GM19452 (cell line): ENCODE data around the gene G6PC1.
"Not testable (repeated sequence)": the region's sequence is repeated elsewhere in the genome, so short reads cannot be mapped to it uniquely, and the experiment has no call there.

Experiments used
- ATAC-seq: cut with Tn5 transposase; IDR thresholded peaks from one replicate; pipeline ENCODE4 v1.9.1; 2021; ENCODE audit not compliant: unreplicated experiment

Gene G6PC1

DNA sequence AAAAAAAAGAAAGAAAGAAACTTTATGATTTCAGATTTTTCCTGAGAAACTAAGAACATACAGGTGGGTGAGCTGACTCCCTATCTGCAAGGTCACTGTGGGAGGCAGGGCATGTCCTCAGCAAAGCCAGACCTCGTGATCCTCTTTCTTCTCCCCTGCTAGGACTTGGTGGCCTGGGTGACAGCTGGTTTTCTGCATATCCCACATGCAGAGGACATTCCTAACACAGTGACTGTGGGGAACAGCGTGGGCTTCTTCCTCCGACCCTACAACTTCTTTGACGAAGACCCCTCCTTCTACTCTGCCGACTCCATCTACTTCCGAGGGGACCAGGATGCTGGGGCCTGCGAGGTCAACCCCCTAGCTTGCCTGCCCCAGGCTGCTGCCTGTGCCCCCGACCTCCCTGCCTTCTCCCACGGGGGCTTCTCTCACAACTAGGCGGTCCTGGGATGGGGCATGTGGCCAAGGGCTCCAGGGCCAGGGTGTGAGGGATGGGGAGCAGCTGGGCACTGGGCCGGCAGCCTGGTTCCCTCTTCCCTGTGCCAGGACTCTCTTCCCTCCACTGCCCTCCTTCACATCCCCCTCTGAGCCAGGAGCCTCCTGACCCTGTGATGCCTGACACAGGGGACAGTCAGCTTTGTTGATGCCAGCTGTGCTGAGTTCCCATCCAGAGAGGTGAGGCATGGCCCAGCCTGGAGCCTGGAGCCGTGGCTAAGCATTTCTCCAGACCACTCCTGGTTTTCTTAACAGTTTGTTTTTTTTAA, 26.5 kb upstream of the G6PC1 start:
- ATAC-seq, result not testable (repeated sequence)

DNA sequence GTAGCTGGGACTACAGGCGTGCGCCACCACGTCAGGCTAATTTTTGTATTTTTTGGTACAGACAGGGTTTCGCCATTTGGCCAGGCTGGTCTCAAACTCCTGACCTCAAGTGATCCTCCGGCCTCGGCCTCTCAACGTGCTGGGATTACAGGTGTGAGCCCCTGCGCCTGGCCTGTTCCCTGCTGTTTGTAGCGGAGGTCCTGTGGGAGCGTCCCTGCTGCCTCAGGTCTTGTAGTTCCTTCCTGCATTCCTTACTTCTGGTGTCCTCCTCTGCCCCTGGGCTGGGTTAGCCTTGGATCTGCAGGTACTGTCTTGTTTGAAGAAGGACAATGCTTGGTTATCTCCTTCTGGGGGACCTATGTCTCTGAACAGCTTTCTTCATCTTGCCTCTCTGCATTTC, 23.6 kb upstream of the G6PC1 start:
- no peak for ATAC-seq

DNA sequence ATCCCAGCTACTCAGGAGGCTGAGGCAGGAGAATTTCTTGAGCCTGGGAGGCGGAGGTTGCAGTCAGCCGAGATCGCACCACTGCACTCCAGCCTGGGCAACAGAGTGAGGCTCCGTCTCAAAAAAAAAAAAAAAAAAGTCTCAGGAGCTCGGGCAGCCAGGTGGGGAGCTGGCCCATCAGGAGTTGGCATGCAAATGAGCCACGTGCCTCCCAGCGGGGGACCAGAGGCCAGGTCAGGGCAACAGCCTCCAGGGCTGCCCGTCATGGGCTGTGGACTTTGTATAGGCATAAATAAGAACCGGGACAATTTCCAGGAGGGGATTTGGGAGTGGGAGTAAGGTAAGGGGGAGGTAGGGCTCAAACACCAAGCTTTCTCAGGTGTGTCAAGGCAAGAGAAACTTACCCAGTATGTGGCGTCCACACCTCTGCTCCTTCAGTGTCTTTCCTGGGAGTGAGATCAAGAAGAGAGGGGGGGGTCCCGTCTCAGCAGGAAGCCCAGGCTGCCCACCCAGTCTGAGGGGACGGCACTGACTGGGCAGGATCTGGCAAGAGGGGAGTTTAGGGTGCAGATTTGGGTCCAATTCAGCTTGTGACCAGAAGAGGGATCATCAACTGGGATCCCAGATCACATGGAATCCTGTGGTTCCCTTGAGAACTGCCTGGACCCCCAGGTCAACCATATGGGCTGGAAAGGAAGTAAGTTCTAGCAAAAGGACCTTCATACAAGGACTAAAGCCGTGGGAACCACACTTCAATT, 22.3 kb upstream of the G6PC1 start:
- ATAC-seq, result no peak

DNA sequence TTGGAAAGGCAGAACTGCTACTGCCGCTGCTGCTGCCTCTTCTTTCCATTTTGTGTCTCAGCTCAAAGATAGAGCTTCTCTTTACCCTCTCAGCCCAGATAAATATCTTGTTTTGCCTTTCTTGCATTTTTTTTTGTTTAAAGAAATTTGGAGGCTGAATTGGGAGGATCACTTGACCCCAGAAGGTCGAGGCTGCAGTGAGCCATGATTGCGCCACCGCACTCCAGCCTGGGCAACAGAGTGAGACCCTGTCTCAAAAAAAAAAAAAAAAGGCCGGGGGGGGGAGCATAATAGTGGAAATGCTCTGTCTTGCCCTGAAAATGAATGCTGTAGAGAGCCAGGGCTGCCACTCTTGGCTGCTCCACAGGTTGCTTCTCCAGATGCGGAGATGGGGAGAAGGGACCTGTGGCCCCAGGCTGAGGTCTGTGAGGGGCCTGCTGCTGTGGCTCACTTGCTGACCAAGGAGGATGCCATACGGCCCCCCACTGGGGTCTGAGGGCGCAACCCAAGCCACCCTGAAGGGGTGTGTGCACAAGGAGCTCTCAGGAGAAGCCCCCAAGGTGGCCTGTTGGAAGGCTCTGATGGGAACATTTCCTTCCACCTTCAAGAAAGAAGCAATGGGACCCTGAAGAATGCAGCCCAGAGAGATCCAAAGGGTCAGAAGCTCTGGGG, 21.5 kb upstream of the G6PC1 start:
- ATAC-seq, result no peak

DNA sequence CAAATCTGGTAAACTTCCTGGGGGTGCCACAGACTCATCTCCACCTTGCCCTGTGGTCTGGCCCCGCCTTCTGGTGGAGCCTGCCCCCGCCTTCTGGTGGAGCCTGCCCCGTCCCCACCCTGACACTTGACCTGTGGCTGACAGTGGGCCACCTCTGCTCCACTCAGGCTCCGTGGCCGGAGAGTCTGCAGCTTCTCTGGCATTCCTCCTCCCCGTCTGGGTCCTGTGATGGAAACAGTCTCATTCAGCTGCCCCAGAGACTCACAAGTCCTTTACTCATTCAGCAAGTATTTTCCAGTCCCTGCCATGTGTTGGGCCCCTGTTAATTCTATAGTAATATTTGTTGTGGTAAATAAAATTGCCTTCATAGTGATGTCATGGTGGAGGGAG, 21.0 kb upstream of the G6PC1 start:
- no peak for ATAC-seq

DNA sequence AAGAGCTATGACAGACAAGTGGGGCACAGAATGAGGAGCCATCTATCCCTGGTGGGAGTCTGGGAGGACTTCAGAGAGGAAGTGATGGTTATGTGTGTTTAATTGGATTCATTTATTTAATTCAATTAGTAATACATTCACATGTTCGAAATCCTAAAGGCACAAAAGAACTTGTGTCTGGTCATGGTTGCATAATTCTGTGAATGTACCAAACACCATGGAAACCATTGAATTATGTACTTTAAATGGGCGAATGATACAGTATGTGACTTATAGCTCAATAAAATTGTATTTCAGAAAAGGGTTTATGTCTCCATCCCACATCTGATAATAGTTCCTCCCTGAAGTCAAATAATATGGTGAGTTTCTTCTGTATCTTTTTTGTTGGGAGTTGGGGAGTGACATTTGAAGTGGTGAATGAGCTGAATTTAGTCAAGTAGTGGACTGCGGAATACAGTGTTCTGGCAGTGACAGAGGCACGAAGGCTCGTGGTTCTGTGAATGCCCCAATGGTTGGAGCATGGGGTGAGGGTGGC, 19.8 kb upstream of the G6PC1 start:
- no peak for ATAC-seq

DNA sequence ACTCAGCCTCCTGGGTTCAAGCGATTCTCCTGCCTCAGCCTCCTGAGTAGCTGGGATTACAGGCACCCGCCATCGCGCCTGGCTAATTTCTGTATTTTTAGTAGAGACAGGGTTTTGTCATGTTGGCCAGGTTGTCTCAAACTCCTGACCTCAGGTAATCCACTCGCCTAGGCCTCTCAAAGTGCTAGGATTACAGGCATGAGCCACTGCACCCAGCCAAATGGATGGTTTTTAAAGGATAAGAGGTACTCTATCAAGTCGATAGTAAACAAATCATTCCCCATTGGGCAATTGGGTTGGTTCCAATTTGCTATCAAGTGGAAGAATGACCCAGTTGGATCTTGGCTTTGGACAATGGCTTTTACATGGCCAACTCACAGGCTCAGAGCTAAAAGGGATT, 18.9 kb upstream of the G6PC1 start:
- ATAC-seq, result not testable (repeated sequence)

DNA sequence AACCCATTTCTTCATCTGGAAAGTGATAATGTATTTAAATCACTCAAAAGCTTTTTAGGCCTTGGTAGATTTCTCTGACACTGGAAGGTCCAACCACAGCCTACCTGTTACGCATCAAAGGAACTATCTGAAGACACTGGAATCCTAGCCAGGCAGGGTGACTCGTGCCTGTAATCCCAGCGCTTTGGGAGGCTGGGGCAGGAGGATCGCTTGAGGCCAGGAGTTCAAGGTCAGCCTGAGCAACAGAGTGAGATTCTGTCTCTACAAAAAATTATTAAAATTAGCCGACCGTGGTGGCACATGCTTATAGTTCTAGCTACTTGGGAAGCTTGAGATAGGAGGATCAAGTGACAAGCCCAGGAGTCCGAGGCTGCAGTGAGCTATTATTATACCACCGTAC, 18.4 kb upstream of the G6PC1 start:
- no peak for ATAC-seq

DNA sequence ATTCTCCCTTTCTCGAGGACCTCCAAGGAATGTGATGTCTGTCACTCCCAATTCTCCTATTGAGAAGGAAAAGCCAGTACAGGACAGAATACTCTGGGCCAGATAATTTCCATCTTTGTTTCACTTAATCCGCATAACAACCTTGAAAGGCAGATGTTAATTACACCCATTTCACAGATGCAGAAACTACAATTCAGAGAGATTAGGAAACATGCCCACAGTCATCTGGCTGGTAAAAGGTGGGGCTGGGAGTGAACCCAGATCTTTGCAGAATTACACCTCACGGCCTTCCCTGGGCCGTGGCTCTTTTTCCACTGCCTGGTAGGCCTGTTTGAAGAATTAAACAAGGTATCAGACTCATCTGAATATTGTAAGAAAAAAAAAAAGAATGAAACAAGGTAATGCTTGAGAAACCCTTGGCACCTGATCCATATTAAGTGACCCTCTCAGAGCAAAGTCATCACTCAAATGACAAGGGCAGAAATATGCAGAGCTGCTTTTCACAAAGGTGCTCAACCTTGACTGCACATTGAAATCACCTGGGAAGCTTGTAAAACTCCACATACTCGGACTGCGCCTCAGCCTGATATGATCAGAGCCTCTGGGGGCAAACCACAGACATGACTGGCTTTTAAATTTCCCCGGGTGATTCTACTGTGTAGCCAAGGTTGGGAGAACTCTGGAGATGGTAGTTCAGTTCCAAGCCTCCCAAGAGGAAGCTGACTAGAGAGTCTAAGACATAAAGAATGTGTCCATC, 16.6 kb upstream of the G6PC1 start:
- ATAC-seq, result no peak

DNA sequence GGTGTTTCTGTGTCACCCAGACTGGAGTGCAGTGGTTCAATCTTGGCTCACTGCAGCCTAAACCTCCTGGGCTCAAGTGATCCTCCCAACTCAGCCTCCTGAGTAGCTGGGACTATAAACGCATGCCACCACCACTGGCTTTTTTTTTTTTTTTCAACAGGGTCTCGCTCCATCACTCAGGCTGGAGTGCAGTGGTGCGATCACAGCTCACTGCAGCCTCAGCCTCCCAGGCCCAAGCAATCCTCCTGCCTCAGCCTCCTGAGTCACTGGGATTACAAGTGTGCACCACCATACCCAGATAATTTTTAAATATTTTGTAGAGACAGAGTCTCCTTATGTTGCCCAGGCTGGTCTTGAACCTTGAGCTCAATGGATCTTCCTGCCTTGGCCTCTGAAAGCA, 14.8 kb upstream of the G6PC1 start:
- ATAC-seq, result not testable (repeated sequence)

DNA sequence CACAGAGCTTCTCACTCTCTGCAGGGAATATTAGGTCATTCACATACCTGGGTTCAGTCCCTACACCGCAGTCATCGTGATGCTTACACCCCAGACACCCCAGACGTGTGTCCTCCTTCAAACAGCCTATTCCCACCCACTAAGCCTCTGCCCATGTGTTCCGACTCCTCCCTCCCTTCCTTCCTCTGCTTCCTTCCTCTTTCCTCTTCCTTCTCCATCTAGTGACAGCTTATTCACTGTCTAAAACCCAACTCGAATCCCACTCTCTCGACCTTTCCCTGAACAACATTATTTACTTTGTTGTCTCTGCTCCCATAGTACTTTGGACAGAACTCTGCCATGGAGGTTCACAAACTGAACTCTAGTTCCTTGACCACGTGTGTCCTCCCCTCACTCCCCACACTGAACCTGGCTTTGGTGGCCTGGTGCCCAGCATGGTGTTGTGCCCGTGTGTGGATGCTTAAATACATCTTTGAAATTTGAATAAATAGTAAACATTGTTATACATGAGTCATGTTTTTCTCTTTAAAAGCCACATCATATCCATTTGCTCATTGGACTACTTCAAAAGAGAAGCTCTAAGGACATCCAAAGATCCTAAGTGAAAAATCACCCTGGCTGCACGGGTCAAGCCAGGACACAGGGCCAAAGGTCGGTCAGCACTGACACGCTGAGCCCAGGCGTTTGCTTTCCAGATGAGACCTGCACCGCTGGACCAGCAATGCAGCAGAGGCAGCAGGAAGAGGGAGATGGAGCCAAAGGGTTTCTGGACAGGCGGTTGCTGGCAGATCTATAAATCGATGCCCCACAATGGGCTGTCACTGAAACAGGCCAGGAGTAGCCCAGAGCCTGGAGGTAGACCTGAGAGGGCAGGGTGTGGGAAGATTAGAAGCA, 14.1 kb upstream of the G6PC1 start:
- no peak for ATAC-seq

DNA sequence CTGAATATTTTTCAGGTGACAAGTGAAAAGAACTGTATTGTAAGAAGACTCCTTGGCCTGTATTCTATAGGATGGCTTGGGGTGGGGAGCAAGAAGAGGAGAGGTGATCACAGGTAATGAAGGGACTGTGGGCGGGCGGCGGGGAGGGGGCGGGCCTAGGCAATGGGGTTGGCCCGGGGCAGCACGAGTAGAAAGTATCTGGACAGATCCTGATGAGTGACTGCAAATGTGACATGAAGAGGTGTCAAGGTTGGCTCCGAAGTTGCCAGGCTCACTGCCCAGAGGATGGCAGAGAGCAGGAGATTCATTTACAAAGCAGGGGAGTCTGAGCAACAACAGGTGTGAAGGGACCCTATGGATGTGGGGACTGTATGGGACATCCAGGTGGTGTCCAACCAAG, 10.8 kb upstream of the G6PC1 start:
- no peak for ATAC-seq

DNA sequence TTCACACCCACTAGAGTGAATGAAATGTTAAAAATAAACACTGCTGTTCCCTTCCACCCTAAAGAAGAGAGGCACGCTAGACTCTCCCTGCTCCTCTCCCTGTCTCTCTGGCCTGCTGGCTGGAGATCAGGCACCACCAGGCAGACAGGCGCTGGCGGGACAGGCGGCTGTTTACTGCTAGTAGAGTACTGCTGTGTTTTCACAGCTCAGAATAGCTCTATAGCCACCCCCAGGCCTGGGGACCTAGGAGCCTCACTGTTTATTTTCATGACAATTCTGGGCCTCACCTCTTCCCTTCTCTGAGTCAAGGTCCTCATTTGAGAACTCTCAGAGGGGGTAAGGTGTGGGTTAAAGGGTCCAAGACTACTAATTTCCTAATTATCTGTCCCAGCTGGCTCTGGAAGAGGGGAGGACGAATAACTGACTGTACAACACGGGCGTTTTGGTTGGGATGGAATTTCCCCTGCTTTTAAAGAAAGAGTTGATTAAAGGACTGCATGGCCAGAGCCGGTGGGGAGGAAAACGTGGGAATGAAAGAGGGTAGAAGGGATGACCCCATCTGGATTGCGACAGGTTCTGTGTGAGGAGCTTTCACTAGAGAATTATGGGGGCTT, 9.0 kb upstream of the G6PC1 start:
- no peak for ATAC-seq

DNA sequence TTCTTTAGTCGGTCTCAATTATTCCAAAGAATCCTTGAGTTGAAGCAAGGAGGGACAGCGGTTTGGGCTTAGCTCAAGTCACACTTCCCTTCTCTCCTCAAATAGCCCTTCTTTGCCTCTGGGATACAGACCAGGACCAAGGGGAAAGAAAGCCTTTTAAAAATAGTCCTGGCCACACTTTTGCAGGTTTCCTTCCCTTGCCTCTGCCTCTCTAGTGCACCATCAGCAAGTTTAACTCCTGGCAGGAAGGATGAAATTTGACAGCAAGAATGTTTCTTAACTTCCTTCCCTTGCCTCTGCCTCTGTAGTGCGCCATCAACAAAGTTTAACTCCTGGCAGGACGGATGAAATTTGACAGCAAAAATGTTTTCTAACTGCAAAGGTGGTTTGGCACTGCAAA, 7.2 kb upstream of the G6PC1 start:
- ATAC-seq, result no peak

DNA sequence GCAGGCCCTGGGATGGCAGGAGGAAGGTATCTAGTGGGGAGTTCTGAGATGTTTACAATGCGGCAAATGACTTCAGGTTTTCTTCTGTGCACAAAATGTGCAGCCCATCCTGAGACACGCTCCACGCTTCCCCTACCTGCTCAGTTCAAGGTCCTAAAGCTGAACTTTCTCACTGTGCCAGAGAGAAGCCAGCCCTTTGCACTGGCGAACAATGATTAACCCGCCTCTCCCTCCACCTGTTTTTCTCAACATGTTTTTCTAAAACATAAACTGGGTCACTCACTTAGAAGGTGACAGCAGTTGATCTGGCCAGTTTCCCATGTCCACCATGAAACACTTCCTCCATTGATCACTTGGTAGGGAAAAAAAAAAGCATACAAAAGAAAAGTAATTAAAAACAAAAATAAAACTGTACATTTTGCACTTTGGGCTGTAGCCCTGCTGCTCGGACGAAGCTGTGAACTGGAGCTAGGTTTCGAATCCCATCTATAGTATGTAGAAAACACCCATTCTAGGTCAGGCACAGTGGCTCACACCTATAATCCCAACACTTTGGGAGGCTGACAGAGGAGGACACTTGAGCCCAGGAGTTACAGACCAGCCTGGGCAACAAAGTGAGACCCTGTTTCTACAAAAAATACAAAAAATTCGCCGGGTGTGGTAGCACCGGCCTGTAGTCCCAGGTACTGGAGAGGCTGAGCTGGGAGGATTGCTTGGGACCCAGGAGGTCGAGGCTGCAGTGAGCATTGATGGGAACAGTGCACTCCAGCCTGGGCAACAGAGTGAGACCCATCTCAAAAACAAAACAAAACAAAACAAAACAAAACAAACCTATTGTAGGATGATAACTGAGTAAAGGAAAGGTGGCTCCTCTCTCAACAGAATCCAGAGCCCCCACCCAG, 6.1 kb upstream of the G6PC1 start:
- no peak for ATAC-seq

DNA sequence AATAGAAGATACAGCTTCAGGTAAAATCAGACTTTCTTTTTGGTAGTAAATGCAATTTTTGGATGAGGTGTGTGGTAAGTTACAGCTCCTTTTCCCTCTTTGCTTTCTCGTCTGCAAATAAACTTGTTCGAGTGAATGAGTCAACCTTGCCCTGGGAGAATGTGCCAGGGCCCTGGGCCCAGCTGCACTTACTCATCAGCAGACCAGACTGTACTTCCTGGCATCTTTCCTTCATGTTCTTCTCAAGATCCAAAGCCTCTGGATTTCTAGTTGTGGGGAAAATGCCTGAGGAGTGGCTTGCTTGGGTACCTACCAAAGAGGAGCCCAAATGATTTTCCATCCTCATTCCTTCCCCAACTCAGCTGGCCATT, 5.4 kb upstream of the G6PC1 start:
- ATAC-seq, result no peak

DNA sequence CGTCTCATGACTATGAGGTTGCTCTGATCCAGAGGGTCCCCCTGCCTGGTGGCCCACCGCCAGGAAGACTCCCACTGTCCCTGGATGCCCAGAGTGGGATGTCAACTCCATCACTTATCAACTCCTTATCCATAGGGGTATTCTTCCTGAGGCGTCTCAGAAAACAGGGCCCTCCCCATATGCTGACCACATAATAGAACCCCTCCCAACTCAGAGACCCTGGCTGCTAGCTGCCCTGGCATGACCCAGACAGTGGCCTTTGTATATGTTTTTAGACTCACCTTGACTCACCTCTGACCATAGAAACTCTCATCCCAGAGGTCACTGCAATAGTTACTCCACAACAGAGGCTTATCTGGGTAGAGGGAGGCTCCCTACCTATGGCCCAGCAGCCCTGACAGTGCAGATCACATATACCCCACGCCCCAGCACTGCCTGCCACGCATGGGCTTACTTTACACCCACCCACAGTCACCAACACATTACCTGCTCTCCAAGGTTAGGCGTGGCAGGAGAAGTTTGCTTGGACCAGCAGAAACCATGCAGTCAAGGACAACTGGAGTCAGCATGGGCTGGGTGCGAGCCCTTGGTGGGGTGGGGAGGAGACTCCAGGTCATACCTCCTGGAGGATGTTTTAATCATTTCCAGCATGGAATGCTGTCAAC, 2.3 kb upstream of the G6PC1 start:
- ATAC-seq, result no peak

DNA sequence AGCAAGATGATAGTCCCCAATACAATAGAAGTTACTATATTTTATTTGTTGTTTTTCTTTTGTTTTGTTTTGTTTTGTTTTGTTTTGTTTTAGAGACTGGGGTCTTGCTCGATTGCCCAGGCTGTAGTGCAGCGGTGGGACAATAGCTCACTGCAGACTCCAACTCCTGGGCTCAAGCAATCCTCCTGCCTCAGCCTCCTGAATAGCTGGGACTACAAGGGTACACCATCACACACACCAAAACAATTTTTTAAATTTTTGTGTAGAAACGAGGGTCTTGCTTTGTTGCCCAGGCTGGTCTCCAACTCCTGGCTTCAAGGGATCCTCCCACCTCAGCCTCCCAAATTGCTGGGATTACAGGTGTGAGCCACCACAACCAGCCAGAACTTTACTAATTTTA, 618 bp upstream of the G6PC1 start:
- not testable (repeated sequence) for ATAC-seq
